Psoas muscle (tissue), 8 donors: Measurements from ENCODE around the gene SNORC. TPM values are rescaled to one million over a fixed set of nuclear protein-coding genes. Genes with fewer than 3 reads are reported as not detected.

ENCODE experiments used
- ATAC-seq, 4 donors: fragments of 200-7000 bp; cut with Tn5 transposase; one replicate each; pipeline ENCODE4 v1.9.1; 2020; ENCODE audit warnings: moderate library complexity in 3 of 4, mild to moderate bottlenecking in 2 of 4
- DNase-seq, 2 donors: peaks; one replicate each; pipeline ENCODE4 v3.0.0-alpha.2; 2020
- H3K27ac ChIP-seq: fragments of 200-600 bp; one replicate; pipeline ENCODE4 v1.8.0; 2022
- H3K27me3 ChIP-seq, 3 donors: fragments of 200-600 bp in 1 of 3; one replicate each; pipeline versions ENCODE4 v1.6.1 to v1.8.0; 2013 to 2022; ENCODE audit warnings: low read length in 2 of 3, mild to moderate bottlenecking in 2 of 3, moderate library complexity in 1 of 3; ENCODE audit not compliant: insufficient read depth in 3 of 3
- H3K36me3 ChIP-seq, 2 donors: fragments of 200-600 bp in 1 of 2; one replicate each; pipeline versions ENCODE4 v1.6.1 to v1.8.0; 2013 to 2022; ENCODE audit warnings: low read depth in 1 of 2, mild to moderate bottlenecking in 1 of 2, moderate library complexity in 1 of 2; ENCODE audit not compliant: insufficient read depth in 1 of 2
- H3K4me1 ChIP-seq: fragments of 200-600 bp; one replicate; pipeline ENCODE4 v1.8.0; 2022
- H3K4me3 ChIP-seq: fragments of 200-600 bp; one replicate; pipeline ENCODE4 v1.8.0; 2022; ENCODE audit warnings: mild to moderate bottlenecking
- H3K9me3 ChIP-seq: fragments of 200-600 bp; one replicate; pipeline ENCODE4 v1.8.0; 2022
- WGBS, 3 donors: extraction: QIAGEN DNeasy Blood & Tissue Kit; methylation state at CpG; one replicate each; pipeline versions ENCODE4 v1.1.6 to v1.1.7; 2013; 5-methylcytosine and 5-hydroxymethylcytosine counted together
- intact Hi-C, 2 donors: fragments of 100-400 bp; cut with DNase I; formaldehyde crosslinking; loops; one replicate each; pipeline versions ENCODE4 v1.11.0 to v1.14.2; 2022
- polyA plus RNA-seq, 3 donors: library from polyadenylated mRNA; stranded (reverse); fragments of 200-250 nt; gene quantifications; one replicate each; pipeline ENCODE4 v1.2.3, GENCODE V29; 2013
- total RNA-seq, 4 donors: library from RNA; stranded (reverse); fragmentation: NEBNext Ultra II Directional in 2 of 4; extraction: Animal tissue kit (Norgen Biotek cat#: 25700) in 2 of 4; gene quantifications; one replicate each; pipeline versions ENCODE4 v1.2.1 to v1.2.4, GENCODE V29; 2021 to 2023
- TF ChIP-seq, protein P1 (sequence below): fragments of 200-600 bp; IDR thresholded peaks from one replicate; pipeline ENCODE4 v1.8.0; 2022; ENCODE audit warnings: antibody characterized with exemption
- donor health status: healthy with polysubstance abuse.
- donor health status: DM: no; HTN: no; CAD: no; lungs with moderate emphysema.
- donor health status: Bipolar disorder and iron deficiency.
- donor health status: healthy.
- donor health status: DM: yes; HTN: yes; CAD: no.
- donor health status: DM: no; HTN: no; CAD: no.
- donor health status: DM: no; HTN: no; CAD: no.
- donor health status: DM: yes; HTN: yes; CAD: no.

Gene SNORC
- total and polyA plus RNA-seq, 7 donors: 0.06 to 2.1 (median 0.63) TPM

DNA sequence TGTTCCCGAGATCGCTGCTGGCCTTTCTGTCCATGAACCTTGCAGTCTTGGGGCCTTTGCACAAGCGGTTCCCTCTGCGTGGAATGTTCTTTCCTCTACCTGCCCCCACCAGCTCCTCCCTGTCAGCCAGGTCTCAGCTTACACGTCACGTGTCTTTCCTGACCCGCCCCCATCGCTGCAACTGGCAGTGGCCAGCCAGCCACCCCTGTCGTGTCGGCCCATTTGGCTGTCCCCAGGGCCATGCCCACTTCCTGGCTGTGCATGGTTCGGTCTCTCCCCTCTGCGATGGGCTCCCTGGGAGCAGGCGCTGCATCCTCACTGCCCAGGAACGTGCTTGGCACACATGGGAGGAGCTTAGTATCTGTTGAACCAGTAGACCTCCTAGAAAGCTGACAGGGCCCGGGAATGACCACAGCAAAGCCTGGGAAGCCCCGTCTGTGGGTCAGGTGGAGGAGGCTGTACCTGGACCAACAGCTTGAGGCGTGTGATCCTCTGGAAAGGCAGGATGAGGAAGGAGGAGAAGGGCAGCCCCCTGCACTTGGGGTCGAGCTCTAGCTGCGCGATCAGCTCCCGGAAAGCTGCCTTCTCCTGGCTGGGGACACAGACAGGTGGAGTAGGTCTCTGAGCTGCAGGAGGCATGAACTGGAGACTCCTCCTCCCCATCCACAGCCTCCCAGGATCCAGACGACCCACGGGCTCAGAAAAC, 21.0 kb downstream of the SNORC start:
- peak; percentile 76 to 89 (median 86) for ATAC-seq
- WGBS, 3 donors: 13 to 16% (median 16%) methylated on average over 23 of the region's 23 CpGs
- intact Hi-C loops: no loop called here
- TF ChIP-seq, protein P1, sequence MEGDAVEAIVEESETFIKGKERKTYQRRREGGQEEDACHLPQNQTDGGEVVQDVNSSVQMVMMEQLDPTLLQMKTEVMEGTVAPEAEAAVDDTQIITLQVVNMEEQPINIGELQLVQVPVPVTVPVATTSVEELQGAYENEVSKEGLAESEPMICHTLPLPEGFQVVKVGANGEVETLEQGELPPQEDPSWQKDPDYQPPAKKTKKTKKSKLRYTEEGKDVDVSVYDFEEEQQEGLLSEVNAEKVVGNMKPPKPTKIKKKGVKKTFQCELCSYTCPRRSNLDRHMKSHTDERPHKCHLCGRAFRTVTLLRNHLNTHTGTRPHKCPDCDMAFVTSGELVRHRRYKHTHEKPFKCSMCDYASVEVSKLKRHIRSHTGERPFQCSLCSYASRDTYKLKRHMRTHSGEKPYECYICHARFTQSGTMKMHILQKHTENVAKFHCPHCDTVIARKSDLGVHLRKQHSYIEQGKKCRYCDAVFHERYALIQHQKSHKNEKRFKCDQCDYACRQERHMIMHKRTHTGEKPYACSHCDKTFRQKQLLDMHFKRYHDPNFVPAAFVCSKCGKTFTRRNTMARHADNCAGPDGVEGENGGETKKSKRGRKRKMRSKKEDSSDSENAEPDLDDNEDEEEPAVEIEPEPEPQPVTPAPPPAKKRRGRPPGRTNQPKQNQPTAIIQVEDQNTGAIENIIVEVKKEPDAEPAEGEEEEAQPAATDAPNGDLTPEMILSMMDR: no peak
- DNase-seq: peak; percentile 43 to 75
- no peaks in the 10 kb centered on the region for H3K9me3 ChIP-seq
- H3K27me3 ChIP-seq: no peaks in the 10 kb centered on the region
- peak overlapping the region; percentile 11 for H3K4me3 ChIP-seq
- peaks cover 8% of the 10 kb centered on the region for H3K4me1 ChIP-seq
- H3K36me3 ChIP-seq: no peaks in the 10 kb centered on the region
- peak overlapping the region; percentile 23 for H3K27ac ChIP-seq

DNA sequence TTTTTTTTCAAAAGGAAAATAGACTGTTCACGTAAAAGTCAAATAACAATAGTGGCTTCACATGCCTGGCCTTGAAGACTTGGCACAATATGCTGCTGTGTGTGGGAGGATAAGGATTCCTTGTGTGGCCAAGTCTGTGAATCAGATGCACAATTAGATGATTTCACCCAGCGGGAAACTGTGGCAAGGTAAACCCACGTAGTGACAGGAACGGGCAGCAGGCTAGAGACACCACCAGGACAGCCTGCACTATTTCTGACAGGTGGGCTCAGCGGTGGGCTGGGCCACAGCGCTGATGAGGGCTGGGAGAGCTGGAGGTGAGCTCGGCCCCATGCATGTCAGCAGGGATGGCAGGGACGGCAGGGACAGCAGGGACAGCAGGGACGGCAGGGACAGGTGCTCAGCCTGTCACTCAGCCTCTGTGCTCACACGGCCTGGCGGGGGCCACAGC, 21.6 kb downstream of the SNORC start:
- Histone ChIP-seq H3K36me3 (no peaks in the 10 kb centered on the region), H3K27ac (peak overlapping the region; percentile 23), H3K4me1 (peaks cover 8% of the 10 kb centered on the region), H3K9me3 (no peaks in the 10 kb centered on the region), H3K4me3 (peak overlapping the region; percentile 11), H3K27me3 (no peaks in the 10 kb centered on the region)
- DNase-seq: peak; percentile 15 to 37
- intact Hi-C loops: no loop called here
- TF ChIP-seq, protein P1: no peak
- WGBS, 3 donors: 33 to 44% (median 33%) methylated on average over 10 to 11 of the region's 11 CpGs
- ATAC-seq: peak; percentile 73 to 82 (median 76)

- intact Hi-C loops: no loop called here
Observed at GRCh38 chr2:232892221-232892620, 22.2 kb downstream of the SNORC start.

DNA sequence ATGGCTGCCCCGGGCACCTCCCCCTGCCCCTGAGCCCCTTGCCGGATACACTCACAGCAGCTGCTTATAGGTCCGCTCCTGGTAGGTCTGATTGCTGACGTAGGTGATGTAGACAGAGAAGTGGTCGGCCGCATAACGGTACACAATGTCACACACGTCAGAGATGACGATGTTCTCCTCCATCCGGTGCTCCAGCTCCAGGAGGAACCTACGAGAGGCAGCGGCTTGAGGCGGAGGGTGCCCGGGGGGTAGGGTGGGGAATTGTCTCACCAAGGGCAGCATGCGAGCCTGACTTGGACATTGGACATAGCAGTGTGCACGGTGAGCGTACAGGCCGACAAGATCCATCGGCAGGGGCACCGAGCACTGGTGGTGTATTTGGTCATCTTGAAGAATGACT, 22.8 kb downstream of the SNORC start:
- Histone ChIP-seq H3K27ac (no peak overlapping the region), H3K36me3 (no peaks in the 10 kb centered on the region), H3K27me3 (no peaks in the 10 kb centered on the region), H3K4me3 (no peak overlapping the region), H3K9me3 (no peaks in the 10 kb centered on the region), H3K4me1 (peaks cover 8% of the 10 kb centered on the region)
- TF ChIP-seq, protein P1: no peak
- WGBS, 3 donors: 90 to 92% (median 91%) methylated on average over 20 of the region's 20 CpGs
- intact Hi-C loops: no loop called here
- ATAC-seq: no peak
- DNase-seq: peak; percentile 7 to 38

More at GRCh38 chr2:232892221-232892620, 22.2 kb downstream of the SNORC start:
- Histone ChIP-seq H3K4me3 (no peak overlapping the region), H3K4me1 (peaks cover 8% of the 10 kb centered on the region), H3K9me3 (no peaks in the 10 kb centered on the region), H3K27ac (no peak overlapping the region), H3K36me3 (no peaks in the 10 kb centered on the region), H3K27me3 (no peaks in the 10 kb centered on the region)
- DNase-seq: no peak
- 85 to 91% (median 86%) methylated on average over 13 of the region's 13 CpGs for WGBS, 3 donors
- TF ChIP-seq, protein P1: no peak
- no peak for ATAC-seq
